Stimulated activated CD4-positive, alpha-beta T cell treated with anti-CD3 and anti-CD28 coated beads, Interleukin-4, amount 100 ng/mL, for 48 hours (primary cell): Measurements from ENCODE around the gene ZNF277.

ENCODE experiments used
- DNase-seq, 2 donors: peaks; one replicate each; pipeline ENCODE4 v3.0.0-alpha.2; 2020; ENCODE audit warnings: low read depth in 2 of 2

ZNF277 gene

GRCh38 chr7:112391841-112392286 is 185.4 kb downstream of the ZNF277 start:
- peak; percentile 42 to 57 for DNase-seq
